GM23338 (cell line): ENCODE results near the gene TMEM185B.

Source experiments
- CTCF ChIP-seq, 2 experiments: fragments of 200-600 bp in 1 of 2; sonication (generic) in 1 of 2; conservative IDR thresholded peaks; 2 replicates each; pipeline versions ENCODE4 v1.5.1 to v1.6.1; 2016 to 2017; ENCODE audit warnings: antibody characterized with exemption in 2 of 2, low read depth in 2 of 2, mild to moderate bottlenecking in 2 of 2, moderate library complexity in 1 of 2
- EZH2 ChIP-seq: fragments of 200-600 bp; sonication (generic); IDR thresholded peaks from one replicate; pipeline ENCODE4 v1.8.0; 2017; ENCODE audit warnings: antibody characterized with exemption, mild to moderate bottlenecking, low read depth; ENCODE audit not compliant: unreplicated experiment
- EZH2phosphoT487 ChIP-seq: fragments of 200-600 bp; sonication (generic); IDR thresholded peaks from one replicate; pipeline ENCODE4 v1.8.1; 2018; ENCODE audit warnings: antibody characterized with exemption; ENCODE audit not compliant: unreplicated experiment
- JUNB ChIP-seq: IDR thresholded peaks from one replicate; pipeline ENCODE4 v1.6.1; 2016; ENCODE audit warnings: antibody characterized with exemption; ENCODE audit not compliant: unreplicated experiment
- POLR2AphosphoS5 ChIP-seq: IDR thresholded peaks from 2 replicates; pipeline ENCODE4 v1.6.1; 2016; ENCODE audit warnings: antibody characterized with exemption, low read depth

- no peak for TF ChIP-seq POLR2AphosphoS5
- TF ChIP-seq CTCF (conservative IDR thresholded peaks at IDR 0.05; ENCODE audit: low read depth in 2 of 2) = no peak
- TF ChIP-seq EZH2 = no peak
- no peak for TF ChIP-seq EZH2phosphoT487
- no peak for TF ChIP-seq JUNB
Observed at GRCh38 chr2:120241684-120242083, 18.5 kb upstream of the TMEM185B start.
